SK-N-SH treated with all-trans-retinoic acid at 6 μM for 48 hours (cell line): ENCODE data around the gene TRAF6.

Source experiments
- PATZ1 ChIP-seq: fragments of 250-450 bp; sonication (Bioruptor Pico); IDR thresholded peaks from 2 replicates; pipeline ENCODE4 v1.8.0; 2020; ENCODE audit warnings: mild to moderate bottlenecking, moderate library complexity, borderline replicate concordance
- ZFP3 ChIP-seq: fragments of 250-450 bp; sonication (Bioruptor Pico); IDR thresholded peaks from 2 replicates; pipeline ENCODE4 v1.5.0; 2020; ENCODE audit warnings: mild to moderate bottlenecking, moderate library complexity
- TF ChIP-seq, protein P1 (sequence below): fragments of 250-450 bp; sonication (Bioruptor Pico); IDR thresholded peaks from 2 replicates; pipeline ENCODE4 v1.5.1; 2020; ENCODE audit warnings: low read depth, mild to moderate bottlenecking, moderate library complexity

GRCh38 chr11:36509201-36509639 is 852 bp downstream of the TRAF6 start:
- TF ChIP-seq ZFP3 (CRISPR knock-in tag) (no peak), PATZ1 (CRISPR knock-in tag) (no peak)
- TF ChIP-seq, protein P1, sequence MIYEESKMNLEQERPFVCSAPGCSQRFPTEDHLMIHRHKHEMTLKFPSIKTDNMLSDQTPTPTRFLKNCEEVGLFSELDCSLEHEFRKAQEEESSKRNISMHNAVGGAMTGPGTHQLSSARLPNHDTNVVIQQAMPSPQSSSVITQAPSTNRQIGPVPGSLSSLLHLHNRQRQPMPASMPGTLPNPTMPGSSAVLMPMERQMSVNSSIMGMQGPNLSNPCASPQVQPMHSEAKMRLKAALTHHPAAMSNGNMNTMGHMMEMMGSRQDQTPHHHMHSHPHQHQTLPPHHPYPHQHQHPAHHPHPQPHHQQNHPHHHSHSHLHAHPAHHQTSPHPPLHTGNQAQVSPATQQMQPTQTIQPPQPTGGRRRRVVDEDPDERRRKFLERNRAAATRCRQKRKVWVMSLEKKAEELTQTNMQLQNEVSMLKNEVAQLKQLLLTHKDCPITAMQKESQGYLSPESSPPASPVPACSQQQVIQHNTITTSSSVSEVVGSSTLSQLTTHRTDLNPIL (CRISPR knock-in tag) = no peak
